VCaP (cell line): ENCODE data around the gene MRPL43.

ENCODE experiments used
- H3K27ac ChIP-seq: fragments of 450-650 bp; 2 replicates; pipeline ENCODE4 v1.5.1; 2017
- CTCF ChIP-seq: fragments of 450-650 bp; conservative IDR thresholded peaks from 2 replicates; pipeline ENCODE4 v1.5.1; 2017; ENCODE audit warnings: mild to moderate bottlenecking, moderate library complexity

MRPL43 gene

GRCh38 chr10:101016814-101017213, 29.5 kb upstream of the MRPL43 start:
- no peak for TF ChIP-seq CTCF

GRCh38 chr10:101015582-101015973, 28.3 kb upstream of the MRPL43 start:
- H3K27ac ChIP-seq: no peak overlapping the region
- TF ChIP-seq CTCF: no peak

More at GRCh38 chr10:101016814-101017213, 29.5 kb upstream of the MRPL43 start:
- no peak overlapping the region for H3K27ac ChIP-seq

- TF ChIP-seq CTCF: no peak
- H3K27ac ChIP-seq: no peak overlapping the region
These were observed 27.8 kb upstream of the MRPL43 start for GRCh38 chr10:101014966-101015581.

GRCh38 chr10:101014230-101014884, 27.1 kb upstream of the MRPL43 start:
- no peak overlapping the region for H3K27ac ChIP-seq
- TF ChIP-seq CTCF: peak; percentile 90

- TF ChIP-seq CTCF: no peak
- no peak overlapping the region for H3K27ac ChIP-seq
These were observed 26.1 kb upstream of the MRPL43 start for GRCh38 chr10:101013365-101013825.

GRCh38 chr10:101012525-101013364, 25.4 kb upstream of the MRPL43 start:
- no peak overlapping the region for H3K27ac ChIP-seq
- TF ChIP-seq CTCF: peak; percentile 79
